NCI-H1930 (cell line): ENCODE results near the gene WDSUB1.

Experiments
- DNase-seq, 2 experiments: peaks; one replicate each; lab custom pipeline; 2025; lab: John Stamatoyannopoulos, UW

Gene WDSUB1, protein sequence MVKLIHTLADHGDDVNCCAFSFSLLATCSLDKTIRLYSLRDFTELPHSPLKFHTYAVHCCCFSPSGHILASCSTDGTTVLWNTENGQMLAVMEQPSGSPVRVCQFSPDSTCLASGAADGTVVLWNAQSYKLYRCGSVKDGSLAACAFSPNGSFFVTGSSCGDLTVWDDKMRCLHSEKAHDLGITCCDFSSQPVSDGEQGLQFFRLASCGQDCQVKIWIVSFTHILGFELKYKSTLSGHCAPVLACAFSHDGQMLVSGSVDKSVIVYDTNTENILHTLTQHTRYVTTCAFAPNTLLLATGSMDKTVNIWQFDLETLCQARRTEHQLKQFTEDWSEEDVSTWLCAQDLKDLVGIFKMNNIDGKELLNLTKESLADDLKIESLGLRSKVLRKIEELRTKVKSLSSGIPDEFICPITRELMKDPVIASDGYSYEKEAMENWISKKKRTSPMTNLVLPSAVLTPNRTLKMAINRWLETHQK

DNA sequence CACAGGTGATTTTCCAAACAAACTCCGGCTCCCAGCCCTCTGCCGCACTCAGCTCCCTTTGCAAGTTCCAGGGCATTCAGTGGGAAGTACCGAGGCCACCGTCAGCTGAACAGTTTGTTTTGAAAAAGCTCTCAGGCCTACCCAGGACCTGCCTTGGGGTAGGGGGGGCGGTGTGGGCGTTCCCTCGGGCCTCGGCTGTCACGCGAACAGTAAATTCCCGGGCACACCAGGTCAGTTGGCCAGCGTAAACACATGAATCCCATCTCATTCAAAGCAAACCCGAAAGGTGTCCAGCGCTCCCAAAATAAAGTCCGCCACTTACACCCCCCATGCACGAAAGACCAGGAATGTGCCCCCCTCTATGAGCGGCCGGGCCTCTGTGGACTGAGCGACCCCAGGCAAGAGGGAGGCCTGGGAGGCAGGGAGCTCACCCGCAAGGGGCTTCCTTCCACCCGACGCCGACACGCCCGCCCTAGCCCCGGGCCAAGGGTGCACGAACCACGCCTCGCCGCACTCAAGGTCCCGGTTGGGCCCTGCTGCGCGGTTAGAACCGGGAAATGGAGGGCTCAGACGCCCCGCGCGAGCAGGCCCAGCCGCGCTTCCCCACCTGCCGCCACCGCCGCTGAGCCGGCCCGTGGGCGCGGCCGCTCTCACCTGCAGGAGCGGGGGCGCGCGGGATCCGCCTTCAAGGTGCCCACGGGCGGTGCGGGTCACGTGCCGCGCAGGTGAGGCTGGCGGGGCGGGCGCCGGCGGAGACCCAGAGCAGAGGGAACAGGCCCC lies at the start of gene WDSUB1:
TSS of gene WDSUB1 (minus strand) at position 775 of the 780 bp plus-strand sequence. CDS start 3,634 bp downstream, outside the sequence.
- peak; percentile 23 to 26 for DNase-seq

DNA sequence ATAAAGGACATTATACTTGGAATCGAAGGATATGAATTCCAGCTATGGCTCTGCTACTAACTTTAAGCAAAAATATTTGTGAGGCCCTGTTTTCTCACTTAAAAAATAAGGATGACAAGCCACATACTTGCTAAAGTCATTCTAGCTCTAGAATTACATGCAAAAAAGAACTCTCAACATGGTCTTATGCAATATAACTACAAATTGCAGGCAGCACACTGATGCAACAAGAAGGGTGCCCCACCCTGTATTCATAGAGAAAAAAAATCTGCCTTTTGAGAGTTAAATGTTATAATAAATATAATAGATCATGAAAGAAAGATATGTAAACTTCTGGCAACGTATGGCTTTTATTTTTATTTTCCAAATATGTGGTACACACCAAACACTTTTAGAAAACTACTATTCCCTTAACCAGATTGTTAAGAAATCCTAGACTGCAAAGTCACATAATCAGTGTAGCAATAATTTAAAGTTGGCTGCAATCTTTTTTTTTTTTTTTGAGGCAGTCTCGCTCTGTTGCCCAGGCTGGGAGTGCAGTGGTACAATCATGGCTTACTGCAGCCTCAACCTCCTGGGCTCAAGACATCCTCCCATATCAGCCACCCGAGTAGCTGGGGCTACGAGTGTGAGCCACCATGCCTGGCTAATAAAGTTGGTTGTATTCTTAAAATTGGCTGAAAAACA lies 40.2 kb upstream of the WDSUB1 start:
- no peak for DNase-seq

DNA sequence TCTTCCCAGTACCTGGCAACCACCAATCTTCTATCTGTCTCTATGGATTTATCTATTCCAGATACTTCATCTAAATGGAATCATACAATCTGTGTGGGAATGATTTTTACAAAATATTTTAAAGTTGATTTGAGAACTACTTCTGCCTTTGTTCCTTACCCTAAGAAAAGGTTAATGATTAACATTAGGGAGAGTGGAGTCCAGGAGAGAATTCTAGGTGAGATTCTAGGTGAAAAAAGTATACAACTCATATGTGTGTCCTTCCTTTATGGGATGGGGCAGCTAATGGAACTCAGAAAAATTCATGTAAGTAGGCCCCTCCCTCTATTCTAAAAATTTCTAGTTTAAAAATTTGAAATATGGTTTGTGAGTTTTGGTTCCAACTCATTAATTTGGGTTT lies 35.9 kb upstream of the WDSUB1 start:
- DNase-seq: no peak

DNA sequence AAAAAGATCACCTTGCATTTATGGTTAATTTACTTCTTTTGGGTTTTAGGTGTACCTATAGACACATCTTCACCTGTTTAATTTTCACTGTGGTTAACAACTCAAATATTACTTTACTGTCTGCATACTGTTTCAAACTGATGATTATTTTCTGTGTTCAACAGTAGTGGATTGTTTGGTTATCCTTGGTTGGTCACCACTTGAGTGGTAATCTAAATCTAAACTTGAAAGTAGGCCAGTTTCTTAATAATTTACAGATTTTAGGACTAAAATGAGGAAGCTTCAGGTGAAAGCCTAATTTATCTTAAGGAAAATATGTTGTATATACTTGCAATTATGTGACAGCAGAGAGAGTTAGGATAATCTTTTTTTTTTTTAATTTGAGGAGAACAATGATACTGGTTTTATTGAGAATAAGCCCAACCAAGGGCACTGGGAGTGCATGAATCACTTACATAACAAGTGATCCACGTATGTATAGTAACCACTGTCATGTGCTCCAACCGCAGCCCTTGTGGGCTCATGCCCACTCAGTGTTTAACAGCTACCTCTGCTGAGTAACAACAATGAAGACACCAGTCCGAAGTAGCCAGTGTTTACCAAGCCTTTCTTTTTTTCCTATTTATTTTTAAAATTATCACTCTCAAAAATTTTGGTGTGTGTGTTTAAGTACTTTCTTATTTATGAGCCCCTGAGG lies 31.0 kb upstream of the WDSUB1 start:
- DNase-seq: no peak

DNA sequence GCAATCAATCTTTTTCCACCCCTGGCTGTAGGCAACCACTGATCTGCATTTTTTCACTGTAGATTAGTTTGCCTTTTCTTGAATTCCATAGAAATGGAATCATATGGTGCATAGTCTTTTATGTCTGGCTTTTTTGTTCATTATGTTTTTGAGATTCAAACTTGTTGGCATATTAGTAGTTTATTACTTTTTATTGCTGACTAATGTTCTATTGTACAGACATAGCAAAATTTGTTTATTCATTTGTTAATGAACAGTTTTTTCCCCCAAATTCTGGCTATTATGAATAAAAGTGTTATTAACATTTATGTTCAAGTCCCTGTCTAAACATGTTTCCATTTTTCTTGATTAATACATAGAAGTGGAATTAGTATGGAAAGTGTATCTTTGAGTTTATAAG lies 21.4 kb upstream of the WDSUB1 start:
- DNase-seq: no peak

DNA sequence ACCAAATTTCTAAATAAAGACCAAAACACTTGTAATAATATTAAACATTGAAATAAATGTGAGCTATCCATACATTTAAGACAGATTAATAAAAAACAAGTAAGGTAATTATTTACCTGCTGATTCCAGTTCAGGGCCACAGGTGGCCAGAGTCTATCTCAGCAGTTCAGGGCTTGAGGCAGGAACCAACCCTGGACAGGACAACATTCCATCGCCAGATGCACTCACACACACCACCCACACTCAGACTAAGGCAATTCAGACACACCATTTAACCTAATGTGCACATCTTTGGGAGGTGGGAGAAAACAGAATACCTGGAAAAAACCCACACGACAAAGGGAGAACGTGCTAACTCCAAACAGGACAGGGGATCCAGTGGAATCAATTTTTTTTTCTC lies 14.1 kb upstream of the WDSUB1 start:
- DNase-seq: no peak

DNA sequence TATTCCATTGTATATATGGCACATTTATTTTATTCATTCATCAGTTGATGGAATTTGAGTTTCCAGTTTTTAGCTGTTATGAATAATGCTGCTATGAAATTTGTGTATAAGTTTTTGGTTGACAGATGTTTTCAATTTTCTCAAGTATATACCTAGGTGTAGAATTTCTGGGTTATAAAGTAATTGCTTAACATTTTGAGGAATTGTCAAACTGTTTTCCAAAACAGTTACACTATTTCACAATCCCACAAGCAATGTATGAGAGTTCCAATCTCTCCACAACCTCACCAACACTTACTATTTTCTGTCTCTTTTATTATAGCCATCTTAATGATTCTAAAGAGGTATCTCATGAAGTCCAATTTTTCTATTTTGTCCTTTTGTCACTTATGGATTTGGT lies 12.5 kb upstream of the WDSUB1 start:
- DNase-seq: no peak

DNA sequence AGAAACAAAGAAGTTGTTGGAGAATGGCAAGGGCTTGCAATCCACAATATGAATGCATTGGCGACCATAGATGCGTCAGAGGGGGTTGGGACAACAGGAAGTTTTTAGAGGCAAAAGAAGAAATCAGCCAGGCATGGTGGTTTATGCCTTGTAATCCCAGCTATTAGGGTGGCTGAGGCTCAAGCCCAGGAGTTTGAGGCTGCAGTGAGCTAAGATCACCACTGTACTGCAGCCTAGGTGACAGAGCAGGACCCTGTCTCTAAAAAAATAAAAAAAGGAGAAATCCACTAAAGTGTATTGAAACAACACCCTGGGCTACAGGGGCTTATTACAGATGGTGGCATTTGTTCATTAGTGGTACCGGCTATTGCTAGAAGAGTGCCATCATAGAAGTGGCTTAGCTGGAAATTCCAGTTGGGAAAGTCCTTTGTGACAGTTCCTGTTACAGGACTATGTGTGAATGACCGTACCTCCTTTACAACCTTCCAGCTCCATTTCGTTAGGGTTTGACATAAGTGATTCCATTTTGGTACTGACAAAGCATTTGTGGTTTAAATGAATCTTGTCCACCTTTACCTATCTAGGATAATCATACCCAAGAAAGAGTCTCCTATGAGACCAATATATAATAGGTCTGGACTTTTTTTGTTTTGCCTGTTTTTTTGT lies 10.7 kb upstream of the WDSUB1 start:
- no peak for DNase-seq

DNA sequence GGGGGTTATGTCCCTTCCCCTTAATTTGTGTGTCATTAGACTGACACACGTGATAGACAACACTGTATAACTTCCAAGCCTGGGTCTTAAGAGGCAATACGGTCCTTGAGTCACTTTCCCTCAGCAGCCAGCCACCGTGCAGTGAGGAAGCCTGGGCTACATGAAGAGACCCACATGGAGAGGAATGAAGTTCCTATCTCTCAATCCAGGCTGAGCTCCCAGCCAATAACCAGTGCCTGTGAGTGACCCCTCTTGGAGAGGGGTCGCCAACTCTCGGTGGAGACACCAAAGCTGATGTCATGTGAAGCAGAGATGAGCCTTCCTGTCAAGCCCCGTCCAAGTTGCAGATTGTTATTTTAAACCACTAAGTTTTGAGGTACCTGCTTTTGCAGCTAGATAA lies 5.7 kb upstream of the WDSUB1 start:
- no peak for DNase-seq

DNA sequence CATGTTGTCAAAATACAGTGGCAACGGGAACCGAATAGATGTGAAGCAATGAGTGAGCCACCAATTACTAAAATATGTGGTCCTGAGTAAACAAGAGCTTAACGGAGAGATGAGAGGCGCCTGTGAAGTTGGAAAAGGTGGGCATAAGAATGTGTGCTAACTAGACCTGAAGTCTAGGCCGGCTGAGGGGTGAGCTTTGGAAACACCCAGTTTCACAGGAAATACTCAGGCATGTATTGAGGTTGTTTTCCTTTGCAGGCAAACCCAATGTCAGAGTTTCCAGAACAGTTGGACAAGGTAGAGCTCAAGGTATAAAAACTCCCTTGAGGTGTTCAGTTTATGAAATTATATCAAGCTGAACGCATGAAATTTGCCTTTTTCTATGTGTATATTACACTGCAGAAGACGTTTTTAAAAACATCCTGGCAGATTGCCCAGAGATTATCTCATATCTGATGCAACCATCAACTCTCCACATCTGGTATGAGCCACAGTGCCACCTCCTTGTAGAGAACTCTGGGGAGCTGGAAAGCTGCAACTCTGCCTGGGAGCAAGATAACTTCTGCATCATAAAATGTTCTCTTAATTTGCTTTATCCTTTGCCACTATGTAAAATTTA lies 3.9 kb upstream of the WDSUB1 start:
- peak in 1 of 2 experiments; percentile 40 for DNase-seq

DNA sequence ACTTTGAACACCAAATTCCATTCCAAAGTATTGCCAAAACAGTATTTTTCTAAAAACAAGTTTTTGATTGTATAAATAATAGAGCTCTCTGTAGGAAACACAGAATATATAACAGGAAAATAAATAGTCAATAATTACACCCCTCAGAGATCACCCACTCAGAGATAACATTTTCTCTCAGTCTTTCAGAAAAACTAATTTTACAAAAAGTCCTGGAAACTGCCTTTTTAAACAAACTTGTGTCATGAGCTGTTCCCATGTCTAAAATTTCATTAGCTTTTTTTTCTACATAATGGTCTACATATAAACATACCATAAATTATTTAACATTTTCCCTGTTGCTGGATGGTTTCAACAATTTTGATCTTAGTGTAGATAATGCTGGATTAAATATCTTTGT lies 1.2 kb upstream of the WDSUB1 start:
- DNase-seq: no peak

DNA sequence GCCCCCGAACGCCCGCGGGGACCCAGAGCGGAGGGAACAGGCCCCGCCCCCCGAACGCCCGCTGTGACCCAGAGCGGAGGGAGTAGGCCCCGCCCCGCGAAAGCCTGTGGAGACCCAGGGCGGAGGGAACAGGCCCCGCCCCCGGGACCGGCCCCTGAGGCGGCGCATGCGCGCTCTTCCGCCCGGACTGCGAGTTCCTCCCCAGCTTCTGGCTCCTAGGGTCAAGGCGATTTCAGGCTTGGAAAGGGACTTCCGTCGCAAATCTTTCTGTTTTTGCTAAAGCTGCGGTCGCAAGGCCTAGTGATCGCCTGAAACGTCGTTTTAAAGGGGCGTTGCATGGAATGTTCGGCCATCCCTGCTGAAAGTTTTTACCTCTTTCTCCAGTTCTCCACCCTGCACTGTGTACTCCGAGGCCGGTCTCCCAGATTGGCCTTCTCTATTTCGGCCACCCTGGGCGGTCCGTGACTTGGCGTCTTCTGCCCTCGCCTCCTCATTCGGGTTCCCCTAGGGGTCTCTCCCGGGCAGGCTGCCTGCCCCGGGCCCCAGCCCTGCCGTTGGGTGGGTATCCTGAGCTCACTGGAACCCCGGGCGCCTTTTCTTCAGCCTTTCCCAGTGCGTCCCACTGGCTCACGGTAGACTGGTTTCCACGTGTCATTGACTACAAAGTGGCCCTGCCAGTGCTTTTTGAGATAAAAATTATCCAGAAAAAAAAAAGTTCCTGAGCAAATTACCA lies 372 bp upstream of the WDSUB1 start:
- DNase-seq: peak; percentile 94 to 98

DNA sequence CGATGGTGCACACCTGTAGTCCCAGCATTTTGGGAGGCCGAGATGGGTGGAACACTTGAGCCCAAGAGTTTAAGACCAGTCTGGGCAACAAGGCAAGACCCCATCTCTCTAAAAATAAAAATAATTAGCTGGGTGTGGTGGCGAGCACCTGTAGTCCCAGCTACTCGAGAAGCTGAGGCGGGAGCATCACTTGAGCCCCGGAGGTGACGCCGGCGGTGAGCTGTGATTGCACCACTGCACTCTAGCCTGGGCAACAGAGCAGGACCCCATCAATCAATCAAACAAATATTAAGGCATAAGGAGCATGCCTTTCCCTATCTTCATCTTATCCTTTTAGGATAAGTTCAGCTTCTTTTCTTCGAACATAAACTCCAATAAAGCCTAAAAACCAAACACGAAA lies 1.1 kb downstream of the WDSUB1 start:
- DNase-seq: no peak

DNA sequence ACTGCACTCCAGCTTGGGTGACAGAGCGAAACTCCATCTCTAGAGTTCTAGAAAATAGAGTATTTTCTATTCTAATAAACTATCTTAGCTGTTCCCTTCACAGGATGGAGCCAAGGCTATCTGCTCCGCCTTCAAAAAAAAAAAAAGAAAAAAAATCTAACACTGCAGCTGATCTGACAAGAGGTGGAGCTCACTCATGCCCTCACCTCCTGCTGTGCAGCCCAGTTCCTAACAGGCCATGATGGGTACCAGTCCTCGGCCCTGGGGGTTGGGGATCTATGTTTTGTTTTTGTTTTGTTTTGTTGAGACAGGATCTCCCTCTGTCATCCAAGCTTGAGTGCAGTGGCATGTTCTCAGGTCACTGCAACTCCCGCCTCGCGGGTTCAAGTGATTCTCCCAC lies 3.0 kb downstream of the WDSUB1 start:
- DNase-seq: no peak

DNA sequence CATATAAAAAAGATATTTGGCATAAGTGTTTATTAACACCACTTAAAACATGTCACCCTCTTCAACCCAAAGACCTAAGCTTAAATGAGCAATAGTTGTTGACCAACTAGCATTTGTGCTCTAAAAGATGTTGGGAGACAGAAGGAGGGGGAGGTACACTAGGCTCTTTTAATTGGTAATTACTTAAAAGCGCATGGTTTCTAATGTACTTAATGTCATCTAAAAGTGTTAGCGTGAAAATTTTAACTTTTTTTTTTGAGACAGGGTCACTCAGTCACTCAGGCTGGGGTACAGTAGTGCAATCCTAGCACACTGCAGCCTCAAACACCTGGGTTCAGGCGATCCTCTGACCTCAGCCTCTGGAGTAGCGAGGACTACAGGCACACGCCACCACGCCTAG lies 5.5 kb downstream of the WDSUB1 start:
- no peak for DNase-seq

DNA sequence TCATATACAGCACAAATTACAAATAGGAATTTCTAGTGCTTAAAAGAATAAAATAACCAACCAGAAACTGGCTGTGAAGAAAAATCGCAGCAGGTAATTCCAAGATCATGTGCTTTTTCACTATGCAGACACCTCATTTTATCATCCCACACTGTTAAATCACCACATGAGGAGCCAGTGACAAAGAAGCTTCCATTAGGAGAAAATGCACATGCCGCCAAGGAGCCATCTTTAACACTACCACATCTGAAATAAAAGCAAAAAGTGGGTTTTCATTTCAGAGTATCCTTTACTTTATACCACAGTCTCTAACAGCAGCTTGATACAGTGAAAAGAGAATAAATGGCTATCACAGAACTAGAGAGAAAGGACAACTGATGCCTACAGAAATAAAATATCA lies 6.8 kb downstream of the WDSUB1 start:
- no peak for DNase-seq

DNA sequence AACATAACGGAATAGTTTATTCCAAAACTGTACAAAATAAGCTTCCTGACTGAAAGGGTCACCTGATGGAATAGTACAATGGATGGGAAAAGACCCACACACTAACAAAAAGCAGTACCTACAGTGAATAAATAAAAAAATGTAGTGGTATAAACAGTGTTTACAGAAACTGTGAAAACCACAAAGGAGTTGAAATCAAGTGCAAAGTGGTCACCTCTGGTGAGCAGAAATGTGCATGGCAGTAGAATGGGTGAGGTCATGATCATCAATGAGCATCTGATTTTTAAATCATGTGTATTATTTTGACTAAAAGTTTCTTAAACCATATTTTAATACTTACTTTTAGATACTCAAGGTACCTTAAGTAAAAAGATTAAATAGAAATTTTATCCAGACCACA lies 11.4 kb downstream of the WDSUB1 start:
- DNase-seq: no peak

DNA sequence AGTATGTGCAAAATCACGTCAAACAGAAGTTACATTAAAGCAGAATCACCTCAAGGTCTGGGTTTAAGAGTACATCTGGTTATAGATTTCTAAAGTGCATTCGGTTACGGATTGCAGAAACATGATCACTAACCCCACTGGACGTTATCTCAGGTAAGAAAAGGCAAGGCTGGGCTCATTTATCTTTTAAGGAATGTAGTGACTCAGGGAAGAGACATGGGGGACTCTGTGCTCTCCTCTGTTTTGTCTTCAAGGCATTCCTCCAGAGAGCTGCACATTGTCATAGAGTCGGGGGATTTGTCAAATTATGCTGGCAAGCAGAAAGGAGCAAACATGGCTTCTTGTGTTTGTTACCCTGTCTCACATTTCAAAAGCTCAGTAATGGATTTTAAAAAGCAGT lies 14.3 kb downstream of the WDSUB1 start:
- no peak for DNase-seq

DNA sequence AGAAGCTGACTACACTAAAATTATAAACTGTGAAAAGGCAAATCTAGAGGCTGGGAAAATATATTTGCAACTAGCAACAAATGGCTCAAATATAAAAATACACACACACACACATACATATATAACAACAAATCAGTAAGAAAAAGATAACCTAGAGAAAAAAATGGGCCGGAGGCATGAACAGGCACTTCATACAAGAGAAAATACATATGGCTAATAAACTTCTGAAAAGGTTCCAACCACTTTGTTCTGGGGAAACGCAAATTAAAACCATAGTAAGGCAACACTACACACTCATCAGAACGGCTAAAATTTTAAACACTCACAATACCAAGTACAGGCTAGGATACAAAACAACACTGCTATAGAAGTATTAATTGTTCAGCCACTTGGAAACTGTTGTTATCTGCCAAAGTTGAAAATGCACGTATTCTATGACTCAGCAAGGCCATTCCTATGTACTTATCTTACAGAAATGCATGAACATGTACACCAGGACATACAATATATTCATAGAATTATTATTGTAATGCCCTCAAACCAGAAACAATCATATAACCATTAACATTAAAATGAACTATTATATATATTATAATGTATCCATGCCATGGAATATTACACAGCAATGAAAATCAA lies 15.6 kb downstream of the WDSUB1 start:
- DNase-seq: no peak

DNA sequence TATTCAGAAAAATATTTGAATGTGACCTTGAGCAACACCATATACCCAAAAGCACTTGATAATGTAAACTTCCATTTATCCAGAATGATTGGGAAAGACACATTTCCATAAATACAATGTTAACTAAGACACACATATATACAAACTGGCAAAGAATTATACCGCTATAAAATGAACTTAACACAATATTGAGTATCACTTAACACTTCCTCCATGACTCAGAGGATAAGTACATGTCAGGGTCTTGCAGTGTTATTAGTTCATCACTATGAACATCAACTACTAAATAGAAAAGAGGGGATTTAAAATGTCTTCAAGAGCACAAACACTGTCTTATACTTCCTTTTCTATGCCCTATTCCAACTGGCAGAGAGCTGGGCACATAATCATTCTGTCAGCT lies 18.6 kb downstream of the WDSUB1 start:
- no peak for DNase-seq
